Subcutaneous adipose tissue (tissue), 4 donors: ENCODE data around the gene KIRREL3. TPM values are rescaled to one million over a fixed set of nuclear protein-coding genes. Genes with fewer than 3 reads are reported as not detected.

Experiments used
- small RNA-seq: library from RNA; depleted of rRNA; stranded (forward); fragments of <200 nt; gene quantifications from one replicate; pipeline ENCODE3, GENCODE V24; 2016
- total RNA-seq, 4 donors: library from RNA; depleted of rRNA; stranded (reverse); fragments of >200 nt; gene quantifications; one replicate each; pipeline ENCODE4 v1.1.0, GENCODE V29; 2016
- TF ChIP-seq, protein P1 (sequence below): fragments of 450-650 bp; IDR thresholded peaks from one replicate; pipeline ENCODE4 v1.5.1; 2016; ENCODE audit warnings: low read depth, mild to moderate bottlenecking, control low read depth, antibody characterized with exemption, moderate library complexity

KIRREL3 gene
- total RNA-seq, 4 donors from 2014 or later = not detected

- TF ChIP-seq, protein P1, sequence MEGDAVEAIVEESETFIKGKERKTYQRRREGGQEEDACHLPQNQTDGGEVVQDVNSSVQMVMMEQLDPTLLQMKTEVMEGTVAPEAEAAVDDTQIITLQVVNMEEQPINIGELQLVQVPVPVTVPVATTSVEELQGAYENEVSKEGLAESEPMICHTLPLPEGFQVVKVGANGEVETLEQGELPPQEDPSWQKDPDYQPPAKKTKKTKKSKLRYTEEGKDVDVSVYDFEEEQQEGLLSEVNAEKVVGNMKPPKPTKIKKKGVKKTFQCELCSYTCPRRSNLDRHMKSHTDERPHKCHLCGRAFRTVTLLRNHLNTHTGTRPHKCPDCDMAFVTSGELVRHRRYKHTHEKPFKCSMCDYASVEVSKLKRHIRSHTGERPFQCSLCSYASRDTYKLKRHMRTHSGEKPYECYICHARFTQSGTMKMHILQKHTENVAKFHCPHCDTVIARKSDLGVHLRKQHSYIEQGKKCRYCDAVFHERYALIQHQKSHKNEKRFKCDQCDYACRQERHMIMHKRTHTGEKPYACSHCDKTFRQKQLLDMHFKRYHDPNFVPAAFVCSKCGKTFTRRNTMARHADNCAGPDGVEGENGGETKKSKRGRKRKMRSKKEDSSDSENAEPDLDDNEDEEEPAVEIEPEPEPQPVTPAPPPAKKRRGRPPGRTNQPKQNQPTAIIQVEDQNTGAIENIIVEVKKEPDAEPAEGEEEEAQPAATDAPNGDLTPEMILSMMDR = no peak
These were observed 619.7 kb downstream of the KIRREL3 start for GRCh38 chr11:126380909-126381308.

- TF ChIP-seq, protein P1 = no peak
These were observed 621.8 kb downstream of the KIRREL3 start for GRCh38 chr11:126378763-126379162.

- TF ChIP-seq, protein P1 = no peak
These were observed 624.8 kb downstream of the KIRREL3 start for GRCh38 chr11:126375726-126376125.

Small RNAs within 50 kb of the gene (small RNA-seq; reads per million reads assigned to genes)
- gene AP001318.3 (not detected), gene MIR3167 (not detected)
